Naive thymus-derived CD4-positive, alpha-beta T cell (primary cell): ENCODE measurements around the gene ZBTB17. TPM values are rescaled to one million over a fixed set of nuclear protein-coding genes. Genes with fewer than 3 reads are reported as not detected.
A peak's percentile ranks its signal among the peaks of the same experiment; 100 is the strongest.

ENCODE experiments used
- ATAC-seq: fragments of 150-1000 bp; cut with Tn5 transposase; 2 replicates; pipeline ENCODE4 v1.10.0; 2021; ENCODE audit warnings: mild to moderate bottlenecking, moderate library complexity
- CTCF ChIA-PET: fragments of 350-600 bp; sonication (Branson Sonifier 250); formaldehyde crosslinking; loops from one replicate; lab custom pipeline; 2021; ENCODE audit warnings: antibody characterized with exemption; lab: Charles Lee
- POLR2A ChIA-PET: fragments of 350-600 bp; sonication (Branson Sonifier 250); formaldehyde crosslinking; loops from one replicate; lab custom pipeline; 2021; ENCODE audit warnings: antibody characterized with exemption, inconsistent platforms; lab: Charles Lee
- DNase-seq, 9 donors: peaks; one replicate each; pipeline versions ENCODE4 v3.0.0 to v3.0.0-alpha.2; 2020 to 2022; ENCODE audit warnings: mixed read lengths in 1 of 9
- H3K27ac ChIP-seq: one replicate; pipeline ENCODE4 v1.7.0; 2013; ENCODE audit warnings: mild to moderate bottlenecking, low read depth, low read length, moderate library complexity
- H3K27me3 ChIP-seq, 2 donors: one replicate each; pipeline ENCODE4 v1.7.0; 2013; ENCODE audit warnings: low read length in 2 of 2, mild to moderate bottlenecking in 2 of 2, moderate library complexity in 2 of 2; ENCODE audit not compliant: control insufficient read depth in 2 of 2, insufficient read depth in 2 of 2
- H3K36me3 ChIP-seq, 3 experiments: 1 replicate in 2 of 3; 2 replicates in 1 of 3; pipeline ENCODE4 v1.7.0; 2013; ENCODE audit warnings: low read length in 3 of 3, mild to moderate bottlenecking in 3 of 3, moderate library complexity in 1 of 3; ENCODE audit not compliant: insufficient read depth in 3 of 3, control insufficient read depth in 2 of 3
- H3K4me1 ChIP-seq, 2 donors: one replicate each; pipeline ENCODE4 v1.7.0; 2013; ENCODE audit warnings: low read length in 2 of 2, mild to moderate bottlenecking in 2 of 2, moderate library complexity in 1 of 2; ENCODE audit not compliant: control insufficient read depth in 2 of 2, insufficient read depth in 2 of 2
- H3K4me3 ChIP-seq: 2 replicates; pipeline ENCODE4 v1.7.0; 2013; ENCODE audit warnings: mild to moderate bottlenecking, low read length
- H3K9me3 ChIP-seq, 3 experiments: 1 replicate in 2 of 3; 2 replicates in 1 of 3; pipeline ENCODE4 v1.7.0; 2013; ENCODE audit warnings: low read length in 3 of 3; ENCODE audit not compliant: control insufficient read depth in 2 of 3
- H3K27ac Mint-ChIP-seq, 9 donors: one replicate each; pipeline ENCODE4 v1.8.0; 2020 to 2022; ENCODE audit warnings: mixed read lengths in 9 of 9, mild to moderate bottlenecking in 8 of 9, moderate library complexity in 5 of 9, inconsistent platforms in 2 of 9
- H3K27me3 Mint-ChIP-seq, 5 donors: one replicate each; pipeline ENCODE4 v1.8.0; 2021 to 2022; ENCODE audit warnings: mixed read lengths in 5 of 5, mild to moderate bottlenecking in 1 of 5
- H3K36me3 Mint-ChIP-seq, 5 donors: one replicate each; pipeline ENCODE4 v1.8.0; 2020 to 2022; ENCODE audit warnings: mixed read lengths in 5 of 5, mild to moderate bottlenecking in 3 of 5, inconsistent platforms in 1 of 5
- H3K4me1 Mint-ChIP-seq, 7 donors: one replicate each; pipeline ENCODE4 v1.8.0; 2020 to 2022; ENCODE audit warnings: mixed read lengths in 7 of 7, mild to moderate bottlenecking in 3 of 7, inconsistent platforms in 1 of 7
- H3K4me3 Mint-ChIP-seq, 10 donors: one replicate each; pipeline ENCODE4 v1.8.0; 2020 to 2022; ENCODE audit warnings: mild to moderate bottlenecking in 10 of 10, mixed read lengths in 10 of 10, moderate library complexity in 6 of 10, inconsistent platforms in 2 of 10
- H3K9me3 Mint-ChIP-seq, 11 donors: one replicate each; pipeline ENCODE4 v1.8.0; 2020 to 2022; ENCODE audit warnings: mixed read lengths in 11 of 11, mild to moderate bottlenecking in 4 of 11, inconsistent platforms in 1 of 11, moderate library complexity in 1 of 11
- intact Hi-C, 2 donors: fragments of 100-400 bp; cut with micrococcal nuclease; formaldehyde crosslinking; loops; one replicate each; pipeline ENCODE4 v1.15.1; 2023
- polyA plus RNA-seq, 2 donors: library from polyadenylated mRNA; unstranded; fragments of 300-500 nt; fragmentation: Illumina TruSeq; gene quantifications; one replicate each; pipeline ENCODE4 v1.2.3, GENCODE V29; 2021
- total RNA-seq, 6 experiments: library from RNA in 5 of 6; stranded (reverse) in 5 of 6; gene quantifications; 1 replicate in 5 of 6; 2 replicates in 1 of 6; pipeline ENCODE4 v1.2.3 and lab custom pipeline; 2021 to 2026

Gene ZBTB17
- total and polyA plus RNA-seq, 7 experiments from 2014 or later = 11.2 to 85.1 (median 63.5) TPM

DNA sequence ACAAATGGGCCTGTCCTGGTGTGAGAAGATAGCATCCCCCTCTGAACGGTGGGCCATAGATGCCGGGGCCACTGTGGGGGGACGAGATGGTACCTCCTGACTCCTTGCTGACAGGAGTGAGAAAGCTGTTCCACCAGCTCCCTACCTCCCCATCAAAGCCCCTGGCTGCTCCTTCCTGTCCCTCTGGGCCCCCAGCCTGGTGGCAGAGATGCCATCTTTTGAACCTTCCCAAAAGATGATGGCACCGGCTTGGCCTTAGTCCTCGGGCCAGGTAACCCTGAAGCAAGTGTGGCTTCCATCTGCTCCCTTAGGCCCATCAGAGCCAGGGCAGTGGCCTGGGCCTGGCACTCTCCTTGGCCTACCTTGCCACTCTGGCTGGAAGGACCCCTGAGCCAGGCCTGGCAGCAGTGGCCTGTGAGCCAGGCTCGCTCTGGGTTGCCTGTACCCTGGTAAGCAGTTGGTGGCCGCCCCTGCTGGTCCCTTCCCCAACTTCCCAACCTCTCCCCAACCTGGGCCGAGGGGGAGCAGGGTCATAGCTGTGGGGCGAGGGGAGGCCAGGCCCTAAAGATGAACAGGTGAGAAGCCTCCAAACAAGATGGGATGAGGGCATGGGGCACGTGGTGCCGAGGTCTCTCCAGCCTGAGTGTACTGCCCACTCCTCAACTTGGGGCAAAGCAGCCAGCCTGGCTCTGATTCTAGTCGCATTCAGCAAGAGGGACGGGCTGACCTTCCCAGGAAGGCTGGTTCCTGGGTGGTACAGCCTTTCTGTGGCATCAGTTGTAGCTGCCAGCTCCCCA lies 34.7 kb downstream of the ZBTB17 start:
- peaks cover 0 to 35% (median 10%) of the 10 kb centered on the region in 5 donors for H3K36me3 Mint-ChIP-seq
- CTCF ChIA-PET = no interaction called here

DNA sequence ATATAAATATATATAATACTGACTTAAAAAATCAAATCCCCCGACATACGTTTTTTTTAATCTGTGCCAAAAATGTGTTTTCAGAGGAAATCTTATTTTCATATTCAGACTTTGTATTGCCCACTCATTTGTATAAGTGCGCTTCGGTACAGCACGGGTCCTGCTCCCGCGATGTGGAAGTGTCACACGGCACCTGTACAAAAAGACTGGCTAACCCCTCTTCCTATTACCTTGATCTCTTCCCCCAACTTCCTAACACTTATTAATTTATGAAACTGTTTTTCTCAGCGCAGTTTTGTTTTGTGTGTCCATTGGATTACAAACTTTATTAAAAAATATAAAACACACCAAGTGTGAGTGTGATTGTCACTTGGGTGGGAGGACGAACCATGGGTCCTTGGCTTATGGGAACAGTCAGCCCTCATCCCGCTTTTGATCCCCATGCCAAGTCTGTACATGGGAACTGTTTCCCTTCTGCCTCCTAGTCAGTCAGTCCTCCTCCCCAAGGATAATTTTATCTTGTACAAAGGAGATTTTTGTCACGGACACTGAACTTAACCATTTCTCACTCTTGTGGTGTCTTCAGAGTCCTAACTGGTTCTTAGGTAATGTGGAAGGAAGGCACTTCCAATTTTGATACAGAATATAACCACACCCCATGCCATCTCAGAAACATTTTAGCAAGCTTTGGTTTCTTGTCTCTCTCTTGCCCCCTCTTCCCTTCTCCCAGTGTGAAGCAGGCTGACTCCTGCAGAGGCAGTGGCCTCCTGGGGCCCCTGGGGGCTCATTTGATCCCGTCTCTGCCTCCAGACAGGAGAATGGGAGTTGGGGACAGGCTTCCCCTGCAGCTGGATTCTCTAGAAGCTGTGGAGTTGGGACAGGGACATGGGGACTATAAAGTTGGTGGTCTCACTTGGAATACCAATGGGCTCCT lies 35.5 kb downstream of the ZBTB17 start:
- Mint-ChIP-seq H3K4me3 (no peak overlapping the region), H3K27me3 (no peaks in the 10 kb centered on the region), H3K36me3 (peaks cover 0 to 39% (median 11%) of the 10 kb centered on the region in 5 donors), H3K4me1 (peaks cover 0 to 10% (median 0%) of the 10 kb centered on the region in 7 donors), H3K9me3 (no peaks in the 10 kb centered on the region), H3K27ac (peak overlapping the region in 2 of 9 donors; percentile 25 to 68)
- ChIA-PET POLR2A (no interaction called here), CTCF (no interaction called here)
- Histone ChIP-seq H3K36me3 (peaks cover 0 to 97% (median 33%) of the 10 kb centered on the region in 3 experiments), H3K4me1 (no peaks in the 10 kb centered on the region), H3K9me3 (no peaks in the 10 kb centered on the region), H3K4me3 (no peak overlapping the region), H3K27ac (no peak overlapping the region), H3K27me3 (no peaks in the 10 kb centered on the region)
- intact Hi-C loops = no loop called here
- peak in 1 of 9 donors; percentile 20 for DNase-seq
- ATAC-seq = no peak

More for the DNA sequence above, 34.7 kb downstream of the ZBTB17 start:
- POLR2A ChIA-PET = interaction anchor here (0.6 kb wide), 1 partner anchor 130 kb away, joined by 3 read pairs; no protein-coding TSS in a partner anchor
- Histone ChIP-seq H3K36me3 (peaks cover 0 to 97% (median 33%) of the 10 kb centered on the region in 3 experiments), H3K9me3 (no peaks in the 10 kb centered on the region), H3K4me3 (no peak overlapping the region), H3K27me3 (no peaks in the 10 kb centered on the region), H3K27ac (no peak overlapping the region), H3K4me1 (no peaks in the 10 kb centered on the region)
- Mint-ChIP-seq H3K4me3 (no peak overlapping the region), H3K9me3 (no peaks in the 10 kb centered on the region), H3K27me3 (no peaks in the 10 kb centered on the region), H3K4me1 (peaks cover 0 to 8% (median 0%) of the 10 kb centered on the region in 7 donors), H3K27ac (no peak overlapping the region)
- DNase-seq (peak in 1 of 9 donors; percentile 20), ATAC-seq (no peak)
- intact Hi-C loops = no loop called here

DNA sequence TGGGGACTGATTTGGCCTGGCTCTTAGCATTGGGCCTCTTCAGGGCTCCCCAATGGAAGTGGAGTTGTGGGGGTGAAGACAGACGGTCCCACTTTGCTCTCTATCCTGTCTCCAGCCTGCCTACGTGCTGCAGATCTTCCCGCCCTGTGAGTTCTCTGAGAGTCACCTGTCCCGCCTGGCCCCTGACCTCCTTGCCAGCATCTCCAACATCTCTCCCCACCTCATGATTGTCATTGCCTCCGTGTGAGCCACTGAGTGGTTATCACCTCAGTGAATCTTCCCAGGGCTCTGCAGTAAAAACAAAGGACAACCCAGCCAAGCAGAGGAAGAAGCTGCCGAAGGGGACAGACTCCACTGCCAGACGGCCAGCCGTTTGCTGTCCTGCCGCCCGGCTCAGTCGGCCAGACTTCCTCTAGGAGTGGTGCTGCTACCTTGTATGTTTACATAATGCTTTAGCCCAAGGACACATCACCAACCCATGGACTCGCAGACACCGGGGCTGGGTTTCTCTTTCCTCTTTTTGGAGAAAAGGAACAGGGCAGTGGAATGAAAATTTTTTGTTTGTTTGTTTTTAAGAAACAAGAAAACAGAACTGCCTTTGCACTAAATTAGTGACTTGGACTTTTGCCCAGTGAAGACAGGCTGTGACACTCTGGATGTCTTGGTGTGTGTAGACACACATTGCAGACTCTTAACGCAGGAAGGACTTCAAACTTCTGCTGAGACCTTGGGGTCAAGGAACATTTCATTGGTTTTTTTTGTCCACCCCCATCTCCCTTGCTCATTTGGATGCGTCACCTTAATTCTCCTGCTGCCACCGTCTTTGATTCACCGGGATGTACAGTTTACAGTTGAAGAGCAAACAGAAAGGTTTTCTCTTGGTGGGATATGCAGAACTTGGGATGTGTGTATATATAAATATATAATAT lies 36.5 kb downstream of the ZBTB17 start:
- H3K27me3 ChIP-seq = no peaks in the 10 kb centered on the region
- Mint-ChIP-seq H3K4me1 (peaks cover 0 to 10% (median 0%) of the 10 kb centered on the region in 7 donors), H3K27ac (peak overlapping the region in 4 of 9 donors; percentile 41 to 68 (median 58)), H3K4me3 (no peak overlapping the region), H3K27me3 (no peaks in the 10 kb centered on the region), H3K9me3 (peaks cover 0 to 2% (median 0%) of the 10 kb centered on the region in 11 donors), H3K36me3 (peaks cover 0 to 45% (median 19%) of the 10 kb centered on the region in 5 donors)
- ChIA-PET CTCF (no interaction called here), POLR2A (no interaction called here)
- H3K27ac ChIP-seq = no peak overlapping the region
- ATAC-seq (no peak), DNase-seq (peak in 1 of 9 donors; percentile 8)
- H3K36me3 ChIP-seq = peaks cover 0 to 97% (median 33%) of the 10 kb centered on the region in 3 experiments
- intact Hi-C loops = no loop called here
- H3K4me3 ChIP-seq = no peak overlapping the region
- H3K4me1 ChIP-seq = no peaks in the 10 kb centered on the region
- H3K9me3 ChIP-seq = no peaks in the 10 kb centered on the region

DNA sequence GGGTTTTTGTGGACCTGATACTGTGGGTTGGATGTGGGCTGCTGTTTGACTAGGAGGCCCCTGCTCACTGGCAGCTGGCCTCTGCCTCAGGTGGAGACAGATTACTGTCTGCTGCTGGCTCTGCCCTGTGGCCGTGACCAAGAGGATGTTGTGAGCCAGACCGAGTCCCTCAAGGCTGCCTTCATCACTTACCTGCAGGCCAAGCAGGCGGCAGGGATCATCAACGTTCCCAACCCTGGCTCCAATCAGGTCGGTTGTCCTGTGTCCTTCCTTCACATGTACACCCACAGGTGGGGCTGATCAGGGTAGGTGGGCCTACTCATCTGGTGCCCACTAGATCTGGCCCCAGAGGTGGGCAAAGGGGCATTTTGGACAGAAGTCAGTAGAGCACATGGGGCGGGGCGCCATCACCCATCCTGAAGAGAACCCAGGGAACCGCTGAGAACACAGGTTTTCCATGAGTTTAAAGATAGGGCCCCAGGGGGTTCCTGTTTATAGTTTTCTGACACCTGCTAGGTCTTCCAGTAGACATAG lies 37.2 kb downstream of the ZBTB17 start:
- ChIA-PET POLR2A (interaction anchor here (1.1 kb wide), 1 partner anchor 13 kb away, joined by 3 read pairs; no protein-coding TSS in a partner anchor), CTCF (no interaction called here)
- H3K36me3 ChIP-seq = peaks cover 0 to 97% (median 27%) of the 10 kb centered on the region in 3 experiments

DNA sequence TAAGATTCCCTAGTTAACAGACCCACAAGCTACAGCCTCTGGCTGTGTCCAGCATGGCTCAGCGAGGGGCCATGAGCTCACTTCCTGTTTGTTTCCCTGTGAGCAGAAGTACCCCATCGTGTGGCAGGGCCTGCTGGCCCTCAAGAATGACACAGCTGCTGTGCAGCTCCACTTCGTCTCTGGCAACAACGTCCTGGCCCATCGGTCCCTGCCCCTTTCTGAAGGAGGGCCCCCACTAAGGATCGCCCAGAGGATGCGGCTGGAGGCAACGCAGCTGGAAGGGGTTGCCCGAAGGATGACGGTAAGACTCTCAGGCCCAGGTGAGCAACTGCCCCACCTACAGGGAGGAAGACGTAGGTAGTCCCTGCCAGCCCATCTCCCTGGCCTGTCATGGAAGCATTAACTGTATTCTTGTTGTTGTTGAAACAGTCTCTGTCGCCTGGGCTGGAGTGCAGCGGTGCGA lies 38.2 kb downstream of the ZBTB17 start:
- intact Hi-C loops = no loop called here
- ATAC-seq (peak; percentile 20), DNase-seq (no peak)
- Histone ChIP-seq H3K4me1 (no peaks in the 10 kb centered on the region), H3K4me3 (no peak overlapping the region), H3K9me3 (no peaks in the 10 kb centered on the region), H3K36me3 (peaks cover 0 to 97% (median 23%) of the 10 kb centered on the region in 3 experiments), H3K27me3 (no peaks in the 10 kb centered on the region), H3K27ac (no peak overlapping the region)
- H3K4me3 Mint-ChIP-seq = no peak overlapping the region
- H3K4me1 Mint-ChIP-seq = peaks cover 0 to 10% (median 0%) of the 10 kb centered on the region in 7 donors
- H3K27me3 Mint-ChIP-seq = no peaks in the 10 kb centered on the region
- peaks cover 0 to 59% (median 19%) of the 10 kb centered on the region in 5 donors for H3K36me3 Mint-ChIP-seq
- H3K27ac Mint-ChIP-seq = peak overlapping the region in 6 of 9 donors; percentile 33 to 84 (median 61)
- peaks cover 0 to 2% (median 0%) of the 10 kb centered on the region in 11 donors for H3K9me3 Mint-ChIP-seq
- POLR2A ChIA-PET = interaction anchor here (1.1 kb wide), 1 partner anchor 12 kb away, joined by 3 read pairs; no protein-coding TSS in a partner anchor
- CTCF ChIA-PET = interaction anchor here (0.8 kb wide), 1 partner anchor 122 kb away, joined by 3 read pairs; no protein-coding TSS in a partner anchor

More for the DNA sequence above, 37.2 kb downstream of the ZBTB17 start:
- Histone ChIP-seq H3K4me3 (no peak overlapping the region), H3K27ac (no peak overlapping the region), H3K27me3 (no peaks in the 10 kb centered on the region), H3K9me3 (no peaks in the 10 kb centered on the region), H3K4me1 (no peaks in the 10 kb centered on the region)
- H3K27me3 Mint-ChIP-seq = no peaks in the 10 kb centered on the region
- H3K9me3 Mint-ChIP-seq = peaks cover 0 to 2% (median 0%) of the 10 kb centered on the region in 11 donors
- intact Hi-C loops = no loop called here
- peaks cover 0 to 50% (median 19%) of the 10 kb centered on the region in 5 donors for H3K36me3 Mint-ChIP-seq
- H3K4me3 Mint-ChIP-seq = no peak overlapping the region
- peak overlapping the region in 2 of 9 donors; percentile 9 to 46 for H3K27ac Mint-ChIP-seq
- H3K4me1 Mint-ChIP-seq = peaks cover 0 to 10% (median 0%) of the 10 kb centered on the region in 7 donors
- DNase-seq (no peak), ATAC-seq (no peak)
